Glutamatergic neuron (in vitro differentiated cells): ENCODE results near the gene SIGLEC5. TPM values are rescaled to one million over a fixed set of nuclear protein-coding genes. Genes with fewer than 3 reads are reported as not detected.

Experiments
- DNase-seq: peaks from one replicate; pipeline ENCODE4 v3.0.0; 2022
- H3K27ac Mint-ChIP-seq: one replicate; pipeline ENCODE4 v1.8.0; 2020; ENCODE audit warnings: mild to moderate bottlenecking, mixed read lengths, inconsistent platforms; ENCODE audit not compliant: unreplicated experiment
- H3K27me3 Mint-ChIP-seq: one replicate; pipeline ENCODE4 v1.8.0; 2020; ENCODE audit warnings: mild to moderate bottlenecking, moderate library complexity, mixed read lengths, inconsistent platforms; ENCODE audit not compliant: unreplicated experiment
- H3K36me3 Mint-ChIP-seq: one replicate; pipeline ENCODE4 v1.8.0; 2020; ENCODE audit warnings: mild to moderate bottlenecking, mixed read lengths, inconsistent platforms; ENCODE audit not compliant: unreplicated experiment
- H3K4me1 Mint-ChIP-seq: one replicate; pipeline ENCODE4 v1.8.0; 2020; ENCODE audit warnings: mild to moderate bottlenecking, low read depth, mixed read lengths, inconsistent platforms; ENCODE audit not compliant: unreplicated experiment
- H3K4me3 Mint-ChIP-seq: one replicate; pipeline ENCODE4 v1.8.0; 2020; ENCODE audit warnings: mild to moderate bottlenecking, mixed read lengths, inconsistent platforms; ENCODE audit not compliant: unreplicated experiment
- H3K9me3 Mint-ChIP-seq: one replicate; pipeline ENCODE4 v1.8.0; 2020; ENCODE audit warnings: mild to moderate bottlenecking, moderate library complexity, mixed read lengths, inconsistent platforms; ENCODE audit not compliant: unreplicated experiment
- CTCF ChIP-seq: fragments of 200-600 bp; sonication (generic); IDR thresholded peaks from one replicate; pipeline ENCODE4 v1.5.0; 2021; ENCODE audit not compliant: partially characterized antibody, unreplicated experiment
- total RNA-seq: library from RNA; stranded (reverse); fragmentation: NEBNext Ultra II Directional; extraction: Animal tissue kit (Norgen Biotek cat#: 25700); gene quantifications from one replicate; pipeline ENCODE4 v1.2.1, GENCODE V29; 2021; ENCODE audit not compliant: unreplicated experiment

Gene SIGLEC5
- total RNA-seq, 1 donor from 2014 or later: not detected

GRCh38 chr19:51567583-51567982, 62.6 kb downstream of the SIGLEC5 start:
- Mint-ChIP-seq H3K27me3 (peaks cover 5% of the 10 kb centered on the region), H3K27ac (no peak overlapping the region)

GRCh38 chr19:51566489-51567100, 63.6 kb downstream of the SIGLEC5 start:
- no peaks in the 10 kb centered on the region for H3K36me3 Mint-ChIP-seq
- no peak overlapping the region for H3K4me3 Mint-ChIP-seq
- no peak overlapping the region for H3K27ac Mint-ChIP-seq
- no peak for TF ChIP-seq CTCF
- DNase-seq: no peak
- H3K9me3 Mint-ChIP-seq: peaks cover 2% of the 10 kb centered on the region
- H3K4me1 Mint-ChIP-seq: peaks cover 1% of the 10 kb centered on the region
- H3K27me3 Mint-ChIP-seq: peaks cover 5% of the 10 kb centered on the region

More at GRCh38 chr19:51567583-51567982, 62.6 kb downstream of the SIGLEC5 start:
- no peaks in the 10 kb centered on the region for H3K36me3 Mint-ChIP-seq
- TF ChIP-seq CTCF: no peak
- peaks cover 10% of the 10 kb centered on the region for H3K4me1 Mint-ChIP-seq
- no peak overlapping the region for H3K4me3 Mint-ChIP-seq
- H3K9me3 Mint-ChIP-seq: peaks cover under 1% of the 10 kb centered on the region
- DNase-seq: no peak

GRCh38 chr19:51565583-51565982, 64.6 kb downstream of the SIGLEC5 start:
- no peak for TF ChIP-seq CTCF
- no peak overlapping the region for H3K27ac Mint-ChIP-seq
- H3K27me3 Mint-ChIP-seq: peaks cover 5% of the 10 kb centered on the region
- H3K4me3 Mint-ChIP-seq: no peak overlapping the region
- no peaks in the 10 kb centered on the region for H3K36me3 Mint-ChIP-seq
- H3K9me3 Mint-ChIP-seq: peaks cover 2% of the 10 kb centered on the region
- H3K4me1 Mint-ChIP-seq: no peaks in the 10 kb centered on the region
- no peak for DNase-seq

GRCh38 chr19:51564791-51565190, 65.4 kb downstream of the SIGLEC5 start:
- TF ChIP-seq CTCF: no peak
- H3K9me3 Mint-ChIP-seq: peaks cover 2% of the 10 kb centered on the region
- no peaks in the 10 kb centered on the region for H3K36me3 Mint-ChIP-seq
- no peak overlapping the region for H3K27ac Mint-ChIP-seq
- H3K4me1 Mint-ChIP-seq: no peaks in the 10 kb centered on the region
- H3K27me3 Mint-ChIP-seq: peaks cover 2% of the 10 kb centered on the region
- DNase-seq: no peak
- no peak overlapping the region for H3K4me3 Mint-ChIP-seq

Other genes starting within 250 kb of the SIGLEC5 start
- not detected for gene LIM2, start 242.4 kb downstream of the SIGLEC5 start, total RNA-seq
- gene C19orf84, start 239.8 kb downstream of the SIGLEC5 start, total RNA-seq: not detected
- not detected for gene SIGLEC10, start 212.8 kb downstream of the SIGLEC5 start, total RNA-seq
- gene SIGLEC8, start 171.9 kb downstream of the SIGLEC5 start, total RNA-seq: not detected
- gene CEACAM18, start 151.9 kb downstream of the SIGLEC5 start, total RNA-seq: not detected
- gene SIGLEC12, start 128.6 kb downstream of the SIGLEC5 start, total RNA-seq: not detected
- not detected for gene SIGLEC6, start 98.7 kb downstream of the SIGLEC5 start, total RNA-seq
- 12.4 TPM for gene ZNF175, start 59.1 kb downstream of the SIGLEC5 start, total RNA-seq
- gene SIGLEC14, start 16.4 kb upstream of the SIGLEC5 start, total RNA-seq: not detected
- 27.2 TPM for gene SPACA6, start 62.9 kb upstream of the SIGLEC5 start, total RNA-seq
- 4.4 TPM for gene HAS1, start 93.6 kb upstream of the SIGLEC5 start, total RNA-seq
- gene FPR1, start 121.5 kb upstream of the SIGLEC5 start, total RNA-seq: not detected
- gene FPR2, start 130.8 kb upstream of the SIGLEC5 start, total RNA-seq: not detected
- gene FPR3, start 164.8 kb upstream of the SIGLEC5 start, total RNA-seq: not detected